ENCODE data around the gene CFL1.

DNA sequence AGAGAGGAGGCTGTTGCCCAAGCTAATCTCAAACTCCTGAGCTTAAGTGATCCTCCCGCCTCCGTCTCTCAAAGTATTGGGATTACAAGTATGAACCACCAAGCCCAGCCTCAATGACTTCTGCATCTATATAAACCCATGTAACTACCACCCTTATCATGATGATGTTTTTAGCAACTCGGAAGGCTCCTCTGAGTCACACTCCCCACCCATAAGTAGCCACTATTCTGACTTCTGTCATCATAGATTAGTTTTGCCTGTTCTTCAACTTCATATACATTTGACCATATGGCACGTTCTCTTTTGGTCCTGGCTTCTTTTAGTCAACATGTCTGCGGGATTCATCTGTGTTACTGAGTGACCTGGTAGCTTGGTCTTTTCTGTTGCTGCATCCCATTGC is 48.6 kb upstream of the CFL1 start:
- TF ChIP-seq, protein P1, sequence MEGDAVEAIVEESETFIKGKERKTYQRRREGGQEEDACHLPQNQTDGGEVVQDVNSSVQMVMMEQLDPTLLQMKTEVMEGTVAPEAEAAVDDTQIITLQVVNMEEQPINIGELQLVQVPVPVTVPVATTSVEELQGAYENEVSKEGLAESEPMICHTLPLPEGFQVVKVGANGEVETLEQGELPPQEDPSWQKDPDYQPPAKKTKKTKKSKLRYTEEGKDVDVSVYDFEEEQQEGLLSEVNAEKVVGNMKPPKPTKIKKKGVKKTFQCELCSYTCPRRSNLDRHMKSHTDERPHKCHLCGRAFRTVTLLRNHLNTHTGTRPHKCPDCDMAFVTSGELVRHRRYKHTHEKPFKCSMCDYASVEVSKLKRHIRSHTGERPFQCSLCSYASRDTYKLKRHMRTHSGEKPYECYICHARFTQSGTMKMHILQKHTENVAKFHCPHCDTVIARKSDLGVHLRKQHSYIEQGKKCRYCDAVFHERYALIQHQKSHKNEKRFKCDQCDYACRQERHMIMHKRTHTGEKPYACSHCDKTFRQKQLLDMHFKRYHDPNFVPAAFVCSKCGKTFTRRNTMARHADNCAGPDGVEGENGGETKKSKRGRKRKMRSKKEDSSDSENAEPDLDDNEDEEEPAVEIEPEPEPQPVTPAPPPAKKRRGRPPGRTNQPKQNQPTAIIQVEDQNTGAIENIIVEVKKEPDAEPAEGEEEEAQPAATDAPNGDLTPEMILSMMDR (IDR thresholded peaks at IDR 0.05), result no peak
- TF ChIP-seq POLR2AphosphoS5 (IDR thresholded peaks at IDR 0.05) (no peak), POLR2A (IDR thresholded peaks at IDR 0.05) (no peak)
